Measurements from ENCODE around the gene ASB4. TPM values are rescaled to one million over a fixed set of nuclear protein-coding genes. Genes with fewer than 3 reads are reported as not detected.
"Not testable (repeated sequence)": the region's sequence is repeated elsewhere in the genome, so short reads cannot be mapped to it uniquely, and the experiment has no call there.

The ASB4 gene
- polyA plus RNA-seq, 10 donors, result 17.9 to 36.9 (median 29.0) TPM

- peak; percentile 88 to 92 (median 88) for DNase-seq
Observed at GRCh38 chr7:95549818-95550529, 64.2 kb downstream of the ASB4 start.

GRCh38 chr7:95550546-95550945, 64.8 kb downstream of the ASB4 start:
- no peak for DNase-seq

- not testable (repeated sequence) for DNase-seq
Observed at GRCh38 chr7:95552010-95552926, 66.5 kb downstream of the ASB4 start.

GRCh38 chr7:95553939-95554338, 68.2 kb downstream of the ASB4 start:
- no peak for DNase-seq

- no peak for DNase-seq
Observed at GRCh38 chr7:95556777-95557176, 71.0 kb downstream of the ASB4 start.

- no peak for DNase-seq
Observed at GRCh38 chr7:95558864-95559263, 73.1 kb downstream of the ASB4 start.

GRCh38 chr7:95560674-95561073, 74.9 kb downstream of the ASB4 start:
- DNase-seq, result no peak

- no peak for DNase-seq
Observed at GRCh38 chr7:95569720-95570119, 84.0 kb downstream of the ASB4 start.

GRCh38 chr7:95577137-95577536, 91.4 kb downstream of the ASB4 start:
- no peak for DNase-seq

GRCh38 chr7:95578299-95578855, 92.6 kb downstream of the ASB4 start:
- DNase-seq, result no peak

GRCh38 chr7:95579318-95579717, 93.6 kb downstream of the ASB4 start:
- no peak for DNase-seq

- DNase-seq, result no peak
Observed at GRCh38 chr7:95581467-95581866, 95.7 kb downstream of the ASB4 start.

GRCh38 chr7:95582578-95583293, 97.0 kb downstream of the ASB4 start:
- no peak for DNase-seq

- DNase-seq, result no peak
Observed at GRCh38 chr7:95583834-95584621, 98.3 kb downstream of the ASB4 start.

- no peak for DNase-seq
Observed at GRCh38 chr7:95584769-95585425, 99.2 kb downstream of the ASB4 start.

- DNase-seq, result no peak
Observed at GRCh38 chr7:95585426-95585789, 99.7 kb downstream of the ASB4 start.

GRCh38 chr7:95586951-95587301, 101.2 kb downstream of the ASB4 start:
- no peak for DNase-seq

GRCh38 chr7:95589031-95589430, 103.3 kb downstream of the ASB4 start:
- DNase-seq, result no peak

- no peak for DNase-seq
Observed at GRCh38 chr7:95589766-95590165, 104.0 kb downstream of the ASB4 start.
